Measurements from ENCODE around the gene AVPR1B. TPM values are rescaled to one million over a fixed set of nuclear protein-coding genes. Genes with fewer than 3 reads are reported as not detected.

The AVPR1B gene
- total and polyA plus RNA-seq, 4 donors = not detected

GRCh38 chr1:206068314-206068713 is 48.9 kb downstream of the AVPR1B start:
- Histone ChIP-seq H3K27ac (ENCODE audit: low read depth in 1 of 2, low read length in 1 of 2) (no peak overlapping the region), H3K9ac (ENCODE audit: insufficient read depth in 1 of 2, low read length in 2 of 2) (no peak overlapping the region), H3K27me3 (ENCODE audit: control insufficient read depth in 3 of 3, insufficient read depth in 3 of 3, low read length in 2 of 3) (peaks cover 0 to 2% (median 0%) of the 10 kb centered on the region in 3 donors), H3K9me3 (ENCODE audit: control insufficient read depth in 4 of 4, insufficient read depth in 3 of 4, low read length in 3 of 4) (no peaks in the 10 kb centered on the region), H3K36me3 (ENCODE audit: control insufficient read depth in 4 of 4, insufficient read depth in 4 of 4, low read length in 4 of 4) (no peaks in the 10 kb centered on the region), H3K4me3 (no peak overlapping the region), H3K4me1 (ENCODE audit: control insufficient read depth in 5 of 5, insufficient read depth in 5 of 5, low read length in 5 of 5) (peaks cover 0 to 4% (median 0%) of the 10 kb centered on the region in 5 donors)
- no peak for DNase-seq
- no peak for ATAC-seq (ENCODE audit: insufficient read depth, low FRiP score)
- WGBS, 2 donors = 39 to 48% methylated on average over 1 of the region's 1 CpG
- TF ChIP-seq CTCF (IDR thresholded peaks at IDR 0.05; ENCODE audit: control extremely low read depth, extremely low read depth) = no peak

- Histone ChIP-seq H3K9me3 (ENCODE audit: control insufficient read depth in 4 of 4, insufficient read depth in 3 of 4, low read length in 3 of 4) (no peaks in the 10 kb centered on the region), H3K27ac (ENCODE audit: low read depth in 1 of 2, low read length in 1 of 2) (peak overlapping the region in 1 of 2 donors; percentile 72), H3K9ac (ENCODE audit: insufficient read depth in 1 of 2, low read length in 2 of 2) (no peak overlapping the region), H3K4me3 (no peak overlapping the region), H3K4me1 (ENCODE audit: control insufficient read depth in 5 of 5, insufficient read depth in 5 of 5, low read length in 5 of 5) (peaks cover 0 to 4% (median 0%) of the 10 kb centered on the region in 5 donors), H3K36me3 (ENCODE audit: control insufficient read depth in 4 of 4, insufficient read depth in 4 of 4, low read length in 4 of 4) (no peaks in the 10 kb centered on the region), H3K27me3 (ENCODE audit: control insufficient read depth in 3 of 3, insufficient read depth in 3 of 3, low read length in 2 of 3) (peaks cover 0 to 2% (median 0%) of the 10 kb centered on the region in 3 donors)
- DNase-seq (peak in 1 of 3 donors; percentile 30), ATAC-seq (ENCODE audit: insufficient read depth, low FRiP score) (no peak)
- no peak for TF ChIP-seq CTCF (IDR thresholded peaks at IDR 0.05; ENCODE audit: control extremely low read depth, extremely low read depth)
- 32 to 43% methylated on average over 8 of the region's 8 CpGs for WGBS, 2 donors
These were observed 49.5 kb downstream of the AVPR1B start for GRCh38 chr1:206067486-206068227.

GRCh38 chr1:206066479-206067171 is 50.6 kb downstream of the AVPR1B start:
- peaks cover 0 to 4% (median 0%) of the 10 kb centered on the region in 5 donors for H3K4me1 ChIP-seq (ENCODE audit: control insufficient read depth in 5 of 5, insufficient read depth in 5 of 5, low read length in 5 of 5)
- H3K9me3 ChIP-seq (ENCODE audit: control insufficient read depth in 4 of 4, insufficient read depth in 3 of 4, low read length in 3 of 4) = no peaks in the 10 kb centered on the region
- 68 to 78% methylated on average over 5 to 6 of the region's 6 CpGs for WGBS, 2 donors
- peaks cover 0 to 2% (median 0%) of the 10 kb centered on the region in 3 donors for H3K27me3 ChIP-seq (ENCODE audit: control insufficient read depth in 3 of 3, insufficient read depth in 3 of 3, low read length in 2 of 3)
- no peak overlapping the region for H3K27ac ChIP-seq (ENCODE audit: low read depth in 1 of 2, low read length in 1 of 2)
- DNase-seq = peak in 1 of 3 donors; percentile 12
- no peak for TF ChIP-seq CTCF (IDR thresholded peaks at IDR 0.05; ENCODE audit: control extremely low read depth, extremely low read depth)
- no peaks in the 10 kb centered on the region for H3K36me3 ChIP-seq (ENCODE audit: control insufficient read depth in 4 of 4, insufficient read depth in 4 of 4, low read length in 4 of 4)
- no peak for ATAC-seq (ENCODE audit: insufficient read depth, low FRiP score)
- no peak overlapping the region for H3K4me3 ChIP-seq
- H3K9ac ChIP-seq (ENCODE audit: insufficient read depth in 1 of 2, low read length in 2 of 2) = no peak overlapping the region
